ENCODE measurements around the gene PHTF2. TPM values are rescaled to one million over a fixed set of nuclear protein-coding genes. Genes with fewer than 3 reads are reported as not detected.

The PHTF2 gene
- total RNA-seq, 2 experiments from 2014 or later, result 25.2 to 25.4 TPM

GRCh38 chr7:77904252-77904651, 105.7 kb downstream of the PHTF2 start:
- POLR2A ChIA-PET, result no interaction called here
- CTCF ChIA-PET, result interaction anchor here (1.3 to 1.9 kb wide), 2 partner anchors 11 to 253 kb away, joined by 3 to 4 read pairs; no protein-coding TSS in a partner anchor
- Mint-ChIP-seq H3K27me3 (no peaks in the 10 kb centered on the region), H3K9me3 (no peaks in the 10 kb centered on the region), H3K27ac (no peak overlapping the region), H3K36me3 (ENCODE audit: low read depth) (peaks cover 8% of the 10 kb centered on the region), H3K4me1 (ENCODE audit: low read depth) (no peaks in the 10 kb centered on the region), H3K4me3 (no peak overlapping the region)
- no peak for DNase-seq
- no peak for TF ChIP-seq CTCF (IDR thresholded peaks at IDR 0.05)
- intact Hi-C loops (cut with micrococcal nuclease), result no loop called here
- ATAC-seq, result no peak

- Mint-ChIP-seq H3K4me1 (ENCODE audit: low read depth) (no peaks in the 10 kb centered on the region), H3K4me3 (no peak overlapping the region), H3K36me3 (ENCODE audit: low read depth) (peaks cover 5% of the 10 kb centered on the region), H3K27ac (no peak overlapping the region), H3K9me3 (no peaks in the 10 kb centered on the region), H3K27me3 (no peaks in the 10 kb centered on the region)
- no peak for TF ChIP-seq CTCF (IDR thresholded peaks at IDR 0.05)
- POLR2A ChIA-PET, result interaction anchor here (1.5 kb wide), 1 partner anchor 109 kb away, joined by 3 read pairs; the partner anchor contains the start of genes PHTF2 and TMEM60
- ATAC-seq, result no peak
- CTCF ChIA-PET, result interaction anchor here (0.9 kb wide), 1 partner anchor 256 kb away, joined by 3 read pairs; no protein-coding TSS in a partner anchor
- intact Hi-C loops (cut with micrococcal nuclease), result no loop called here
- DNase-seq, result no peak
Observed at GRCh38 chr7:77907281-77907680, 108.7 kb downstream of the PHTF2 start.

- CTCF ChIA-PET, result interaction anchor here (1.1 kb wide), 1 partner anchor 132 kb away, joined by 3 read pairs; no protein-coding TSS in a partner anchor
- no peaks in the 10 kb centered on the region for H3K9me3 Mint-ChIP-seq
- no peaks in the 10 kb centered on the region for H3K27me3 Mint-ChIP-seq
- H3K36me3 Mint-ChIP-seq (ENCODE audit: low read depth), result peaks cover 3% of the 10 kb centered on the region
- H3K4me1 Mint-ChIP-seq (ENCODE audit: low read depth), result no peaks in the 10 kb centered on the region
- DNase-seq, result no peak
- no peak for ATAC-seq
- intact Hi-C loops (cut with micrococcal nuclease), result no loop called here
- H3K27ac Mint-ChIP-seq, result no peak overlapping the region
- POLR2A ChIA-PET, result no interaction called here
- no peak overlapping the region for H3K4me3 Mint-ChIP-seq
- TF ChIP-seq CTCF (IDR thresholded peaks at IDR 0.05), result no peak
Observed at GRCh38 chr7:77908664-77909063, 110.1 kb downstream of the PHTF2 start.

- H3K4me3 Mint-ChIP-seq, result no peak overlapping the region
- POLR2A ChIA-PET, result no interaction called here
- no peaks in the 10 kb centered on the region for H3K9me3 Mint-ChIP-seq
- peaks cover 3% of the 10 kb centered on the region for H3K36me3 Mint-ChIP-seq (ENCODE audit: low read depth)
- ATAC-seq (no peak), DNase-seq (no peak)
- no peak overlapping the region for H3K27ac Mint-ChIP-seq
- CTCF ChIA-PET, result interaction anchor here (0.6 kb wide), 1 partner anchor 256 kb away, joined by 3 read pairs; no protein-coding TSS in a partner anchor
- intact Hi-C loops (cut with micrococcal nuclease), result no loop called here
- no peaks in the 10 kb centered on the region for H3K27me3 Mint-ChIP-seq
- peaks cover 5% of the 10 kb centered on the region for H3K4me1 Mint-ChIP-seq (ENCODE audit: low read depth)
- no peak for TF ChIP-seq CTCF (IDR thresholded peaks at IDR 0.05)
Observed at GRCh38 chr7:77910124-77910523, 111.6 kb downstream of the PHTF2 start.

GRCh38 chr7:77912293-77912692, 113.7 kb downstream of the PHTF2 start:
- ChIA-PET POLR2A (no interaction called here), CTCF (interaction anchor here (1.3 kb wide), 2 partner anchors 23 to 261 kb away, joined by 5 to 6 read pairs; no protein-coding TSS in a partner anchor)
- Mint-ChIP-seq H3K36me3 (ENCODE audit: low read depth) (peaks cover 3% of the 10 kb centered on the region), H3K27me3 (no peaks in the 10 kb centered on the region), H3K27ac (no peak overlapping the region), H3K4me1 (ENCODE audit: low read depth) (peaks cover 5% of the 10 kb centered on the region), H3K9me3 (no peaks in the 10 kb centered on the region), H3K4me3 (no peak overlapping the region)
- intact Hi-C loops (cut with micrococcal nuclease), result no loop called here
- ATAC-seq (no peak), DNase-seq (no peak)
- no peak for TF ChIP-seq CTCF (IDR thresholded peaks at IDR 0.05)
